GM12878 (cell line): ENCODE measurements around the gene ARHGAP27.
"Not testable (repeated sequence)": the region's sequence is repeated elsewhere in the genome, so short reads cannot be mapped to it uniquely, and the experiment has no call there.

Experiments used
- HDAC6 ChIP-seq: fragments of 200-600 bp; sonication (generic); IDR thresholded peaks from one replicate; pipeline ENCODE4 v1.8.0; 2017; ENCODE audit warnings: antibody characterized with exemption; ENCODE audit not compliant: unreplicated experiment
- SIN3A ChIP-seq: IDR thresholded peaks from 2 replicates; pipeline ENCODE4 v1.6.1; 2012; ENCODE audit warnings: low read depth, low read length, improper control_type of control experiment
- SRF ChIP-seq, 2 experiments: IDR thresholded peaks; 2 replicates each; pipeline ENCODE4 v1.6.1; 2011; ENCODE audit warnings: low read depth in 2 of 2, low read length in 2 of 2, mild to moderate bottlenecking in 1 of 2, moderate library complexity in 1 of 2
- STAT1 ChIP-seq: fragments of 450-650 bp; conservative IDR thresholded peaks from 2 replicates; pipeline ENCODE4 v1.6.1; 2014; ENCODE audit warnings: antibody characterized with exemption, mild to moderate bottlenecking
- TAF1 ChIP-seq: IDR thresholded peaks from 2 replicates; pipeline ENCODE4 v1.6.1; 2011; ENCODE audit warnings: mild to moderate bottlenecking, low read depth, low read length, borderline replicate concordance
- TF ChIP-seq, protein P1 (sequence below), 3 experiments: IDR thresholded peaks in 2 of 3; conservative IDR thresholded peaks in 1 of 3; 2 replicates each; pipeline ENCODE4 v1.5.1; 2011; ENCODE audit warnings: low read depth in 3 of 3, low read length in 3 of 3, mild to moderate bottlenecking in 3 of 3, control low read depth in 2 of 3, moderate library complexity in 2 of 3, inconsistent platforms in 1 of 3, mixed read lengths in 1 of 3; ENCODE audit not compliant: control insufficient read depth in 2 of 3, insufficient read depth in 1 of 3; ENCODE audit errors: extremely low read depth in 1 of 3
- TF ChIP-seq, protein P2 (sequence below): IDR thresholded peaks from 2 replicates; pipeline ENCODE4 v1.6.1; 2012; ENCODE audit warnings: low read length, inconsistent platforms
- TF ChIP-seq, protein P3 (sequence below): fragments of 450-650 bp; IDR thresholded peaks from 2 replicates; pipeline ENCODE4 v1.6.1; 2016; ENCODE audit warnings: mild to moderate bottlenecking
- TF ChIP-seq, protein P4 (sequence below): fragments of 450-650 bp; IDR thresholded peaks from 2 replicates; pipeline ENCODE4 v1.6.1; 2017; ENCODE audit warnings: mild to moderate bottlenecking

DNA sequence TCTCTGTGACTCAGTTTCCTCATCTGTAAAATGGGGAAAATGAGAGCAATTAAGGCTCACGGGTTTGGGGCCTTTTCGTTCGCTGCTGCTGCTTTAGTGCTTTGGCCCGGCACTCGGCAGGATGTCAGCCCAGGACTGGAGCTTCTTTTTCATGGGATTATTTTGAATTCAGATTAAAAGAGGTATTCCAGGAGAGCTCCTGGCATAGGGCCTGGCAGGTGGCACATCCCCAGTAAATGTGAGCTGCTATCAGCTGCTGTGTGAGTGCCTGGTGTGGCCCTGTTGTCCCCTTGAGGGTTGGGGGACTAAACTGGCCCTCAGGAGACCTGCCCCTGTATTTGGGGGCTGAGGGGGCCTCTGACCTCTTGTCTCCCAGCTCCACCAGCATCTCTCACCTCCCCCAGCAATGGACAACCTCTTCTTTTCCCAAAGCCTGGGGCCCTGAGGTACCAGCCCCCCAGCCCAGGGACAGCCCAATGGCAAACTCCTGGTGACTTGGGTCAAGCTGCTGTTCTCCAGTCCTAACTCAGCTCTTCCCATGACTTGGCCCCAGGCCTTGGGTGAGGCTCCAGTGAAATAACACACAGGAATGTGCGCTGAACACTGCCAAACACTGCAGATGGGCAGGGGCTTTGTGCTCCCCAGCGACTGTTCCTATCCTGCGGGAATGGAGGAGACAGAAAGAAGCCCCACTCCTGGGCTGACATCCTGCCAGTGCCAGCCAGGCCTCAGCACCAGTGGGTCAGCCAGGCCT is 14.4 kb upstream of the ARHGAP27 start:
- TF ChIP-seq, protein P1, sequence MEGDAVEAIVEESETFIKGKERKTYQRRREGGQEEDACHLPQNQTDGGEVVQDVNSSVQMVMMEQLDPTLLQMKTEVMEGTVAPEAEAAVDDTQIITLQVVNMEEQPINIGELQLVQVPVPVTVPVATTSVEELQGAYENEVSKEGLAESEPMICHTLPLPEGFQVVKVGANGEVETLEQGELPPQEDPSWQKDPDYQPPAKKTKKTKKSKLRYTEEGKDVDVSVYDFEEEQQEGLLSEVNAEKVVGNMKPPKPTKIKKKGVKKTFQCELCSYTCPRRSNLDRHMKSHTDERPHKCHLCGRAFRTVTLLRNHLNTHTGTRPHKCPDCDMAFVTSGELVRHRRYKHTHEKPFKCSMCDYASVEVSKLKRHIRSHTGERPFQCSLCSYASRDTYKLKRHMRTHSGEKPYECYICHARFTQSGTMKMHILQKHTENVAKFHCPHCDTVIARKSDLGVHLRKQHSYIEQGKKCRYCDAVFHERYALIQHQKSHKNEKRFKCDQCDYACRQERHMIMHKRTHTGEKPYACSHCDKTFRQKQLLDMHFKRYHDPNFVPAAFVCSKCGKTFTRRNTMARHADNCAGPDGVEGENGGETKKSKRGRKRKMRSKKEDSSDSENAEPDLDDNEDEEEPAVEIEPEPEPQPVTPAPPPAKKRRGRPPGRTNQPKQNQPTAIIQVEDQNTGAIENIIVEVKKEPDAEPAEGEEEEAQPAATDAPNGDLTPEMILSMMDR (IDR thresholded peaks at IDR 0.05 in 2 of 3, conservative IDR thresholded peaks at IDR 0.05 in 1 of 3; ENCODE audit: control insufficient read depth in 2 of 3, extremely low read depth in 1 of 3, insufficient read depth in 1 of 3, low read depth in 3 of 3, low read length in 3 of 3) = not testable (repeated sequence)
- TF ChIP-seq, protein P2, sequence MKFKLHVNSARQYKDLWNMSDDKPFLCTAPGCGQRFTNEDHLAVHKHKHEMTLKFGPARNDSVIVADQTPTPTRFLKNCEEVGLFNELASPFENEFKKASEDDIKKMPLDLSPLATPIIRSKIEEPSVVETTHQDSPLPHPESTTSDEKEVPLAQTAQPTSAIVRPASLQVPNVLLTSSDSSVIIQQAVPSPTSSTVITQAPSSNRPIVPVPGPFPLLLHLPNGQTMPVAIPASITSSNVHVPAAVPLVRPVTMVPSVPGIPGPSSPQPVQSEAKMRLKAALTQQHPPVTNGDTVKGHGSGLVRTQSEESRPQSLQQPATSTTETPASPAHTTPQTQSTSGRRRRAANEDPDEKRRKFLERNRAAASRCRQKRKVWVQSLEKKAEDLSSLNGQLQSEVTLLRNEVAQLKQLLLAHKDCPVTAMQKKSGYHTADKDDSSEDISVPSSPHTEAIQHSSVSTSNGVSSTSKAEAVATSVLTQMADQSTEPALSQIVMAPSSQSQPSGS = not testable (repeated sequence)
- not testable (repeated sequence) for TF ChIP-seq TAF1; HDAC6; STAT1; SIN3A; SRF (IDR thresholded peaks at IDR 0.05; ENCODE audit: low read depth in 2 of 2, low read length in 2 of 2)
- TF ChIP-seq, protein P3, sequence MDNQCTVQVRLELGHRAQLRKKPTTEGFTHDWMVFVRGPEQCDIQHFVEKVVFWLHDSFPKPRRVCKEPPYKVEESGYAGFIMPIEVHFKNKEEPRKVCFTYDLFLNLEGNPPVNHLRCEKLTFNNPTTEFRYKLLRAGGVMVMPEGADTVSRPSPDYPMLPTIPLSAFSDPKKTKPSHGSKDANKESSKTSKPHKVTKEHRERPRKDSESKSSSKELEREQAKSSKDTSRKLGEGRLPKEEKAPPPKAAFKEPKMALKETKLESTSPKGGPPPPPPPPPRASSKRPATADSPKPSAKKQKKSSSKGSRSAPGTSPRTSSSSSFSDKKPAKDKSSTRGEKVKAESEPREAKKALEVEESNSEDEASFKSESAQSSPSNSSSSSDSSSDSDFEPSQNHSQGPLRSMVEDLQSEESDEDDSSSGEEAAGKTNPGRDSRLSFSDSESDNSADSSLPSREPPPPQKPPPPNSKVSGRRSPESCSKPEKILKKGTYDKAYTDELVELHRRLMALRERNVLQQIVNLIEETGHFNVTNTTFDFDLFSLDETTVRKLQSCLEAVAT = not testable (repeated sequence)
- TF ChIP-seq, protein P4, sequence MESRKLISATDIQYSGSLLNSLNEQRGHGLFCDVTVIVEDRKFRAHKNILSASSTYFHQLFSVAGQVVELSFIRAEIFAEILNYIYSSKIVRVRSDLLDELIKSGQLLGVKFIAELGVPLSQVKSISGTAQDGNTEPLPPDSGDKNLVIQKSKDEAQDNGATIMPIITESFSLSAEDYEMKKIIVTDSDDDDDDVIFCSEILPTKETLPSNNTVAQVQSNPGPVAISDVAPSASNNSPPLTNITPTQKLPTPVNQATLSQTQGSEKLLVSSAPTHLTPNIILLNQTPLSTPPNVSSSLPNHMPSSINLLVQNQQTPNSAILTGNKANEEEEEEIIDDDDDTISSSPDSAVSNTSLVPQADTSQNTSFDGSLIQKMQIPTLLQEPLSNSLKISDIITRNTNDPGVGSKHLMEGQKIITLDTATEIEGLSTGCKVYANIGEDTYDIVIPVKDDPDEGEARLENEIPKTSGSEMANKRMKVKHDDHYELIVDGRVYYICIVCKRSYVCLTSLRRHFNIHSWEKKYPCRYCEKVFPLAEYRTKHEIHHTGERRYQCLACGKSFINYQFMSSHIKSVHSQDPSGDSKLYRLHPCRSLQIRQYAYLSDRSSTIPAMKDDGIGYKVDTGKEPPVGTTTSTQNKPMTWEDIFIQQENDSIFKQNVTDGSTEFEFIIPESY = not testable (repeated sequence)
